RWPE1 (cell line): ENCODE data around the gene P2RY6.

Experiments used
- CTCF ChIA-PET: fragments of 350-600 bp; sonication (Branson Sonifier 250); formaldehyde crosslinking; extraction: SDS; loops from one replicate; lab custom pipeline; 2021; lab: Yijun Ruan, JAX
- POLR2A ChIA-PET: fragments of 400-600 bp; formaldehyde crosslinking; extraction: SDS; loops from one replicate; lab custom pipeline; 2020; ENCODE audit warnings: antibody characterized with exemption; ENCODE audit not compliant: low non-redundant PET; lab: Yijun Ruan, JAX
- DNase-seq: peaks from one replicate; pipeline ENCODE4 v3.0.0; 2012; ENCODE audit warnings: low spot score
- H3K27ac ChIP-seq: fragments of 450-650 bp; 2 replicates; pipeline ENCODE4 v1.5.1; 2017
- TF ChIP-seq, protein P1 (sequence below): fragments of 450-650 bp; conservative IDR thresholded peaks from 2 replicates; pipeline ENCODE4 v1.5.1; 2017; ENCODE audit warnings: low read depth, mild to moderate bottlenecking

The P2RY6 gene

DNA sequence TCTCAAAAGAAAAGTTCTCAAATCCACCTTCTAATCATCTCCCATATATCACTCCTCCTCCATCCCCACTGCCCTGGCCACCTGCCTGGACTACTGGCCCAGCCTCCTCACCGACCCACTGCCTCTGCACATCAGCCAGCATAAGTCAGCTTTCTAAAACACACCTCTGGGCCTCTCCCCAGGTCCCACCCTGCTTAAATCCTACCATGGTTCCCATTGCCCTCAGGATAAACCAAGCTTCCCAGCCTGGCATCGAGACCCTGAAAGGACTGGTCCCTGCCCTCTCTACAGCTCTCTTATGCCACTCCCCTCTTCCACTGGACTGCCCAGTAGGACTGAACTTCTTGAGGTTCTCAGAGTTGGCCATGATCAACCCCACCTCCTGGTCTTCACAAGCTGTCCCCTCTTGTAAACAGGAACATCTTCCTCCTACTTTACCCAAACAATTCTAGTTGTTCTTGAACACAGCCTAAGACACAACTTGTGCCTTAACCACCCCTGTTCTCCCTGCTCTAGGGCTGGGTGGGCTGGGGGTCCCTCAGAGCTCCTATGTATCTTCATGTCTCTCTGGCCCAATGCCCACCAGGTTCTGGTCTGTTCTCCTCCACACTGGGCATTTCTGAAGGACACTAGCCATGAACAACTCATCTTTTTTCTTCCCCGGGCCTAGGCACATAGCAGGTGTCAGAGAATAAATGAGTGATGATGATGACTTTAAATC is 12.6 kb upstream of the P2RY6 start:
- no peak overlapping the region for H3K27ac ChIP-seq
- ChIA-PET POLR2A (no interaction called here), CTCF (no interaction called here)
- DNase-seq: no peak
- TF ChIP-seq, protein P1, sequence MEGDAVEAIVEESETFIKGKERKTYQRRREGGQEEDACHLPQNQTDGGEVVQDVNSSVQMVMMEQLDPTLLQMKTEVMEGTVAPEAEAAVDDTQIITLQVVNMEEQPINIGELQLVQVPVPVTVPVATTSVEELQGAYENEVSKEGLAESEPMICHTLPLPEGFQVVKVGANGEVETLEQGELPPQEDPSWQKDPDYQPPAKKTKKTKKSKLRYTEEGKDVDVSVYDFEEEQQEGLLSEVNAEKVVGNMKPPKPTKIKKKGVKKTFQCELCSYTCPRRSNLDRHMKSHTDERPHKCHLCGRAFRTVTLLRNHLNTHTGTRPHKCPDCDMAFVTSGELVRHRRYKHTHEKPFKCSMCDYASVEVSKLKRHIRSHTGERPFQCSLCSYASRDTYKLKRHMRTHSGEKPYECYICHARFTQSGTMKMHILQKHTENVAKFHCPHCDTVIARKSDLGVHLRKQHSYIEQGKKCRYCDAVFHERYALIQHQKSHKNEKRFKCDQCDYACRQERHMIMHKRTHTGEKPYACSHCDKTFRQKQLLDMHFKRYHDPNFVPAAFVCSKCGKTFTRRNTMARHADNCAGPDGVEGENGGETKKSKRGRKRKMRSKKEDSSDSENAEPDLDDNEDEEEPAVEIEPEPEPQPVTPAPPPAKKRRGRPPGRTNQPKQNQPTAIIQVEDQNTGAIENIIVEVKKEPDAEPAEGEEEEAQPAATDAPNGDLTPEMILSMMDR: no peak

DNA sequence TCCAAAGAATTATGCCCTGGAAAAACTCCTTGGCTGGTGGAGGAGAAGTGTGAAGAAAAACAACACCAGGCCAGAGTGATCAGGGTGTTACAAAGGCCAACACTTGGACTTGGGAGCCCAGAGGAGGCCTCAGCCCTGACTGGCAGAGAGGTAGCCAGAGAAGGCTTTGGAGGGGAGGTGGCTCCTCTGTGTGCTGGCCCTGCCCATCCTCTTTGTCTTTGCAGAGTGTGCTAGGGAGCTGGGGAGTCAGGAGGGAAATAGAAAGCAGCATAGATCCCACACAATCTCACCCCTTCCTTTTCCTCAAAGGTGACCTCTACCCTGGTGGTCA is 12.0 kb upstream of the P2RY6 start:
- POLR2A ChIA-PET: no interaction called here
- no peak for DNase-seq
- TF ChIP-seq, protein P1: no peak
- H3K27ac ChIP-seq: no peak overlapping the region
- CTCF ChIA-PET: no interaction called here

DNA sequence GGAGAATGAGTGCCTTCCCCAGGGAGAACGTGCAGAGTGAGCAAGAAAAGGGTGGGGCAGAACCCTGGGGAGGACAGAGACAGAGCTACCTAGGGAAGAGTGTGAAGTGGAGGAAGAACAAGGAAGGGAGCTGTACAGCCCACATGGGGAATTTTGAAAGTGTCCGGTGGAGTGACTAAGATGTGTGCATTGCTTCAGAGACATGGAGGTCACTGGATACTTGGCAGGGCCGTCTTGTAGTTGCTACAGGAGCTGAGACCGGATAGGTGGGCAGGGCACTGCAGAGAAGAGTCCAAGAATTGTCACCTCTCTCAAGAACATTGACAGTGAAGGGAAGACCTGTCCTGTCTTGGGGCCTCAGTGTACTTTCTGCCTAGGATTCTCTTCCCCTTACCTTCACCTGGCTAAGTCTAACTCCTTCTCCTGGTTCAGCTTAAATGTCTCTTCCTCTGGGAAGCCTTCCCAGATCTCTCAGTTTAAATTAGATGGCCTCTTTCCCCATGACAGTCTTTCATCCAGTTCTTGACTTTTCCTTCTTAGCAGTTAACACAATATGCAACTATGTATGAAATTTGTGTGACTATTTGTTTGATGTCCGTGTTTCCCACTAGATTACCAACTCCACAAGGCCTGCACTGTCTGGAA is 9.2 kb upstream of the P2RY6 start:
- DNase-seq: no peak
- TF ChIP-seq, protein P1: no peak
- CTCF ChIA-PET: interaction anchor here (0.6 to 0.8 kb wide), 3 partner anchors 10 to 68 kb away, joined by 4 read pairs; no protein-coding TSS in a partner anchor
- no peak overlapping the region for H3K27ac ChIP-seq
- POLR2A ChIA-PET: no interaction called here

GRCh38 chr11:73263640-73264039 is 8.5 kb upstream of the P2RY6 start:
- H3K27ac ChIP-seq: no peak overlapping the region
- no peak for DNase-seq
- POLR2A ChIA-PET: no interaction called here
- CTCF ChIA-PET: interaction anchor here (0.5 to 0.6 kb wide), 2 partner anchors 352 to 677 kb away, joined by 3 to 5 read pairs; no protein-coding TSS in a partner anchor
- TF ChIP-seq, protein P1: no peak

DNA sequence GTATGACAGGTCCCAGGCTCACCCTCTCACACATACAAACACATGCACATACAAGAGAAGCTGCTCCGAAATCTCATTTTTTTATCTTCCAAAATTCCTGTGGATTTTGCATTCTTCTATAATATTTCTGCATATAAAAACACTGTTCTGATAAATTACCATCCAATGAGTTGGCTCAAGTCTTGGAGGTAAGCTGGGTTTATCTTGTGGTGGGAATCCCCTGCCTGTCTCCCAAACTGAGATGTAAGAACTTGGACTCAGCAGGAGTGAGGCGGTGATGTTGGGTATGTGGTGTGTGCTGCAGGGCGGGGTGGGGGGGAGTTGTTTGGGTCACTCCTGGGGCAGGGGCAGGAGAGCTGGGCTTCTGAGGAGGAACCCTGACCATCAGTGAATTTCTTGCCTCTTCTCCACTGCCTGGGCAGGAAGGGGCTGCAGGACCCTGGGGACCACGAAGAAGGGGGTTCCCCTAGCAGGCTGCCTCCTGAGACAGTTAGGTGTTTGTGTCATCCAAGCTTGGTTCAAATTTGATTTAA is 6.8 kb upstream of the P2RY6 start:
- DNase-seq: no peak
- CTCF ChIA-PET: interaction anchor here (0.5 kb wide), 1 partner anchor 20 kb away, joined by 3 read pairs; no protein-coding TSS in a partner anchor
- POLR2A ChIA-PET: no interaction called here
- TF ChIP-seq, protein P1: no peak
- no peak overlapping the region for H3K27ac ChIP-seq

- TF ChIP-seq, protein P1: no peak
- CTCF ChIA-PET: interaction anchor here (0.5 kb wide), 1 partner anchor 21 kb away, joined by 3 read pairs; no protein-coding TSS in a partner anchor
- no peak for DNase-seq
- POLR2A ChIA-PET: no interaction called here
- H3K27ac ChIP-seq: no peak overlapping the region
Observed at GRCh38 chr11:73265853-73266645, 6.1 kb upstream of the P2RY6 start.
